ENCODE data around the gene MYO1H. TPM values are rescaled to one million over a fixed set of nuclear protein-coding genes. Genes with fewer than 3 reads are reported as not detected.

Gene MYO1H
- total RNA-seq, 1 donor from 2014 or later = not detected

Other genes starting within 250 kb of the MYO1H start
- gene ACACB, start 231.3 kb upstream of the MYO1H start, total RNA-seq = 64.5 TPM
- gene FOXN4, start 38.6 kb upstream of the MYO1H start, total RNA-seq = not detected
- 42.3 TPM for gene KCTD10, start 129.4 kb downstream of the MYO1H start, total RNA-seq
- 47.1 TPM for gene UBE3B, start 129.7 kb downstream of the MYO1H start, total RNA-seq
- gene MMAB, start 225.6 kb downstream of the MYO1H start, total RNA-seq = 41.3 TPM
- gene MVK, start 225.9 kb downstream of the MYO1H start, total RNA-seq = 12.4 TPM